GM20000 (cell line): Measurements from ENCODE around the gene CKAP4.
A peak's percentile ranks its signal among the peaks of the same experiment; 100 is the strongest.

ENCODE experiments used
- DNase-seq: peaks from one replicate; pipeline ENCODE4 v3.0.0; 2012; ENCODE audit warnings: low spot score
- CTCF ChIP-seq: IDR thresholded peaks from 2 replicates; pipeline ENCODE4 v1.5.1; 2012; ENCODE audit warnings: mild to moderate bottlenecking, control low read depth; ENCODE audit errors: extremely low read depth, missing control alignments

The CKAP4 gene

GRCh38 chr12:106248312-106248845 lies 559 bp upstream of the CKAP4 start:
- TF ChIP-seq CTCF, result no peak
- DNase-seq, result peak; percentile 68

- TF ChIP-seq CTCF, result no peak
- peak; percentile 82 for DNase-seq
These were observed 738 bp downstream of the CKAP4 start for GRCh38 chr12:106246891-106247673.

DNA sequence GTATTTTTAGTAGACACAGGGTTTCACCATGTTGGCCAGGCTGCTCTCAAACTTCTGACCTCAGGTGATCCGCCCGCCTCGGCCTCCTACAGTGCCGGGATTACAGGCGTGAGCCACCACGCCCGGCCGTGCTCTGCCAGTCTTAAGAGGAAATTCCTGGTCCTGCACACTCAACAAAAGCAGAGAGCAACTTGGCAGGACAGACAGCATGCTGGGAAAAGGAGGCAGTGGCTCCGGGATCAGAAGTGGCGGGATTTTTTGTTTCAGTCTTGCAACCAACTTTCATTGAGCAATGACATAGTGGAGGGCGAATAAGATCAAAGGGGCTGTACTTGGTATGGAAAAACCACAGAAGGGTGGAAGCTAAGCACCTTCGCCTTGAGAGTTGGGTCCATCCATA lies 2.1 kb downstream of the CKAP4 start:
- DNase-seq, result no peak

GRCh38 chr12:106243620-106244019 lies 4.2 kb downstream of the CKAP4 start:
- TF ChIP-seq CTCF, result no peak
- DNase-seq, result no peak

More for the DNA sequence above, 2.1 kb downstream of the CKAP4 start:
- no peak for TF ChIP-seq CTCF

DNA sequence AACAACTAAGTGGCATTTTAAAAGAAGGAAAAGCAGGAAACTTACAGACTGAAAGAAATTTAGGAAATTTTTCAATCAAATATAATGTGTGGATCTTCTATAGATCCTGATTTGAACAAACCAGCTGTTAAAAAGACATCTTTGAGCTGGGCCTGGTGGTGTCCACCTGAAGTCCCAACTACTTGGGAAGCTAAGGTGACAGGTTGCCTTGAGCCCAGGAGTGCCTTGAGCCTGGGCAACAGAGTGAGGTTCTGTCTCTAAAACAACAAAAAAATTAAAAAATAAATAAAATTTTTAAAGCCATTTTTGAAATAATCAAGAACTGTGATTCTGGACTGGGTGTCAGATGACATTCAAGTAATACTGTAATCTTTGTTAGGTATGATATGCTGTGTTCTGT lies 7.0 kb downstream of the CKAP4 start:
- no peak for DNase-seq
- no peak for TF ChIP-seq CTCF

DNA sequence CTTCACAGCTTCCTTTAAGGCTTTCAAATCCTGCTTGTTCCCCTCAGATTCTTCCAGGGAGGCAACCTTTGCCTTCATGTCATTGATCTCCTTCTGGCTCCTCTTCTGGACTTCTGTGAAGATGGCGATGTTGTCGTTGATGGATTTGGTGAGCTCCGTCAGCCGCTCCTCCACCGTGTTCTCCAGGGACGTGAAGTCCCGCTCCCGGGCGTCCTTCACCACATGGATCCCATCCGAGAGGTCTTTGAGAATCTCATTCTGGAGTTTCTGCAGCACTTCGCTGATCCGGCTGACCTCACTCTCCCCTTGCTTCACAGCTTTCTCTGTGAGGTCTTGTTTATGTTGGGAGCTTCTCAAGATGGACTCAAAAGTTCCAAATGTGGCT lies 7.9 kb downstream of the CKAP4 start:
- no peak for TF ChIP-seq CTCF
- DNase-seq, result no peak

DNA sequence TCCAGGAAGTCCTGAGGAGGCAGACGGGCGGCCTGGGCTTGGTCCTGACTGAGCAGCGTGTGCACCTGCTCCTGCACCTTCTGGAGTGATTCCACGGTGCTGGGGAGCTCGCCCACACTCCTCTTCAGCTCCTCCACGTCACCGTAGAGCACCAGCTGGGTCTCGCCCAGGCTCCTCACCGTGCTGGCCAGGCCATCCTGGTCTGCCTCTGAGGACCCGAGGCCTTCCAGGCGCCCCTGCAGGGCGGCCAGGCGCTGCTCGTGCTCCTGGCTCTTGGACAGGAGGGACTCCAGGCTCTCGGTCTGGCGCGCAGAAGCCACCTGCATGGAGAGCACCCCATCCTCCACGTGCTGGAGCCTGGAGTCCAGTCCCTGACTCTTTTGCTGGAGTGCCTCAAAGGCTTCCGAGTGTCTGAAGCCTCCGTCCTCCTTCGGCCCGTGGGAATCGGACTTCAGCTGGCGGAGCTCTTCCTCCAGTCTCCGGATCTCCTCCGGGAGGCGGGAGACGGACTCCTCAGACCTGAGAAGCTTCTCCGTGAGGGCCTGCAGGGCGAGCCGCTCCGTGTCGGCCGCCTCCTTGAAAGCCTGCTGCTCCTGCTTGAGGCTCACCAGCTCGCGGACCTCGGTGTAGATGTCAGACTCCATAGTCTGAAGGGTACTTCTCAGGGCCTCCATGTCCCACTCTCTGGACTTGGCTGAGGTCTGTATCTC lies 8.4 kb downstream of the CKAP4 start:
- no peak for DNase-seq
- no peak for TF ChIP-seq CTCF
